Suppressor macrophage (primary cell): ENCODE data around the gene SMIM20.
"Not testable (repeated sequence)": the region's sequence is repeated elsewhere in the genome, so short reads cannot be mapped to it uniquely, and the experiment has no call there.

Experiments
- DNase-seq, 4 experiments: peaks; one replicate each; pipeline ENCODE4 v3.0.0-alpha.2; 2020 to 2022

SMIM20 gene

GRCh38 chr4:25890571-25891485 is 23.2 kb upstream of the SMIM20 start:
- no peak for DNase-seq

GRCh38 chr4:25892796-25893195 is 21.2 kb upstream of the SMIM20 start:
- DNase-seq: no peak

- no peak for DNase-seq
Measured at GRCh38 chr4:25896776-25897539, 17.1 kb upstream of the SMIM20 start.

- DNase-seq: peak in 1 of 4 experiments; percentile 41
Measured at GRCh38 chr4:25900310-25900709, 13.7 kb upstream of the SMIM20 start.

GRCh38 chr4:25901030-25901430 is 13.0 kb upstream of the SMIM20 start:
- no peak for DNase-seq

GRCh38 chr4:25903900-25904747 is 9.9 kb upstream of the SMIM20 start:
- DNase-seq: peak in 3 of 4 experiments; percentile 33 to 41 (median 39)

GRCh38 chr4:25904748-25905082 is 9.3 kb upstream of the SMIM20 start:
- DNase-seq: peak in 2 of 4 experiments; percentile 9 to 22

- DNase-seq: no peak
Measured at GRCh38 chr4:25905371-25905770, 8.6 kb upstream of the SMIM20 start.

GRCh38 chr4:25906113-25906512 is 7.9 kb upstream of the SMIM20 start:
- DNase-seq: not testable (repeated sequence)

- peak; percentile 34 to 66 (median 50) for DNase-seq
Measured at GRCh38 chr4:25908491-25908901, 5.5 kb upstream of the SMIM20 start.

- DNase-seq: no peak
Measured at GRCh38 chr4:25911356-25911755, 2.7 kb upstream of the SMIM20 start.

- DNase-seq: peak in 3 of 4 experiments; percentile 11 to 34 (median 19)
Measured at GRCh38 chr4:25913056-25913850, 767 bp upstream of the SMIM20 start.

GRCh38 chr4:25914670-25915352 is 791 bp downstream of the SMIM20 start:
- DNase-seq: no peak

GRCh38 chr4:25915353-25915705 is 1.3 kb downstream of the SMIM20 start:
- no peak for DNase-seq

GRCh38 chr4:25916870-25917269 is 2.9 kb downstream of the SMIM20 start:
- no peak for DNase-seq

- DNase-seq: no peak
Measured at GRCh38 chr4:25919676-25920075, 5.7 kb downstream of the SMIM20 start.

GRCh38 chr4:25921922-25922321 is 7.9 kb downstream of the SMIM20 start:
- DNase-seq: no peak

- no peak for DNase-seq
Measured at GRCh38 chr4:25922812-25923369, 8.9 kb downstream of the SMIM20 start.

- no peak for DNase-seq
Measured at GRCh38 chr4:25923745-25924144, 9.7 kb downstream of the SMIM20 start.

- DNase-seq: peak; percentile 60 to 75 (median 66)
Measured at GRCh38 chr4:25925486-25926201, 11.6 kb downstream of the SMIM20 start.
